COR-L47 (cell line): ENCODE measurements around the gene NUBP1.

ENCODE experiments used
- DNase-seq: peaks from one replicate; lab custom pipeline; 2025; lab: John Stamatoyannopoulos, UW

NUBP1 gene

GRCh38 chr16:10806698-10807097 lies 63.1 kb downstream of the NUBP1 start:
- DNase-seq, result no peak

- no peak for DNase-seq
These were observed 64.6 kb downstream of the NUBP1 start for GRCh38 chr16:10808218-10808617.

GRCh38 chr16:10808850-10809249 lies 65.2 kb downstream of the NUBP1 start:
- no peak for DNase-seq

DNA sequence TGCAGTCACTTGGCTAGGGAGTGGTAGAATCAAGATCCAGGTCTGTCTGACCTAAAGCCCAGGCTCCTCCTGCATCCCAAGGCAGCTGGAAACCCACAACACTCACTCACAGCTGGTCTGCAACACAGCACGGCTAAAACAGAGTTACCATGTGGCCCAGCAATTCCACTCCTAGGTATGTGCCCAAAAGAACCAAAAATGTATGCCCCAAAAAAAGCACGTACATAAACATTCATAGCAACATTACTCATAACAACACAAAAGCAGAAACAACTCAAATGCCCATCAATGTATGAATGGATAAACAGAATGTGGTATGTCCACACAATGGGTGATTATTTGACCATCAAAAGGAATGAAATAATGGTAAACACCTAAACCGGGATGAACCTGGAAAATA lies 66.1 kb downstream of the NUBP1 start:
- DNase-seq, result no peak

DNA sequence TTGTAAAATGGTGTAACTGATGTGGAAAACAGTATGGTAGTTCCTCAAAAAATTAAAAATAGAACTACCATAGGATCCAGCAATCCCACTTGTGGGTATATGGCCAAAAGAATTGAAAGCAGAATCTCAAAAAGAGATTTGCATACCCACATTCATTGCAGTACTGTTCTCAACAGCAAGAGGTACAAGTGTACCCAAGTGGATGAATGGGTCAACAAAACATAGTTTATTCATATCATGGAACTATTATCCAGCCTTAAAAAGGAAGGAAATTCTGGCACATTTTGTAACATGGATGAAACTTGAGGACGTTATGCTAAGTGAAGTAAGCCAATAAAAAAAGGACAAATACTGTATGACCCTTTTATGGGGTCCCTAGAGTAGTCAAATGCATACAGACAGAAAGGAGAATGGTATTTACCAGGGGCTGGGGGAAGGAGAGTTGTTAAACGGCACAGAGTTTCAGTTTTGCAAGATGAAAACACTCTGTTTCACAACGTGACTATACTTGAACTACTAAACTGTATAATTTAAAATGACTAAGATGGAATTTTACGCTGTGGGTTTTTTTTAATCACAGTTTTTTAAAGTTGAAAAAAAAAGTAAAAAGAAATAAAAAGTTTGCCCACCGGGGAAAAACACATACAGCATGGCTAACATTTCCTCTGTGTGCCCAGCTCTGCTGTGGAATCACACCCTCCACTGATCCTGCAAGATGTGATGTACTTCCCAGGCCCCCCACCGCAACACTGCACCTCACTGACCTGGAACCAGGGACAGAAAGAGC lies 68.9 kb downstream of the NUBP1 start:
- no peak for DNase-seq

DNA sequence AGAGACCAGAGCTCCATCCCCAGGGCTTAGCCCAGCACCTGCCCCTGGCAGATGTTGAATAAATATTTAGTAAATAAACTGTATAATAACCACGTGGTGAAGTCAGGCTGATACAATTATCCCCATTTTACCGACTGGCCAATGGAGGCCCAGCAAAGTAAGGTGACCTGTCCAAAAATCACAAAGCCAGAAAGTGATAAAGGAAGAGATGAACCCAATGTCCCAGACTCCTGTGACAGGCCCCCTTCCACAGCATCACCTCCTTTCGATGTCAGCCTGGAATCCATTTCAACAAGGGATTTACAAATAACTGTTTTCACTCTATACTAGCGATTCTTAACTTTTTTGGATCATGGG lies 69.4 kb downstream of the NUBP1 start:
- DNase-seq, result no peak

DNA sequence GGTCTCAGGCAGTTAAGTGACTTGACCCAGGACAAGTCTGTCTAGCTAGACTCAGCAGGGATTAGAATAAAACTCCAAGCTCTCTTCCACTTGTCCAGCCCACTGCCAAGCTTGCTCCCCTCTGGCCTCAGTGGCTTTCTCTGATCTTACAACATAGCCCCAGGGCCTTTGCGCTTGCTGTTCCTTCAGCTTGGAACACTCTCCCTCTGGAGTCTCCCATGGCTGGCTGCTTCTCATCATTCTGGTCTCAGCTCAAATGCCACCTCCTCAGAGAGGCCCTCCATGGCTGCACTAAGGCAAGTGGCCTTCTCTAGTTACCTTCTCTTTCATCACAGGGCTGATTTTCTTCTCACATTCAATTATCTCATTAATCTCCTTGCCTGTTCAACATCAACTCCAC lies 73.9 kb downstream of the NUBP1 start:
- DNase-seq, result no peak

- no peak for DNase-seq
These were observed 74.6 kb downstream of the NUBP1 start, which contains the start of gene TVP23A for GRCh38 chr16:10817963-10818941. Gene TVP23A (minus strand): TSS chr16:10818794. CDS start chr16:10818493, 301 bp downstream.
